Gastrocnemius medialis (tissue), 4 donors: ENCODE measurements around the gene DSEL. TPM values are rescaled to one million over a fixed set of nuclear protein-coding genes. Genes with fewer than 3 reads are reported as not detected.

Source experiments
- ATAC-seq, 2 donors: fragments of 150-250 bp; one replicate each; pipeline ENCODE4 v1.9.1; 2016
- DNase-seq, 2 donors: peaks; one replicate each; pipeline ENCODE4 v3.0.0-alpha.2; 2019
- H3K27ac ChIP-seq, 4 donors: fragments of 200-600 bp; sonication (generic); 1 replicate in 1 of 4; 2 replicates in 3 of 4; pipeline ENCODE4 v1.5.1; 2016 to 2018; ENCODE audit warnings: mild to moderate bottlenecking in 2 of 4, moderate library complexity in 1 of 4
- H3K27me3 ChIP-seq, 3 donors: fragments of 200-600 bp; sonication (generic) in 2 of 3; 1 replicate in 1 of 3; 2 replicates in 2 of 3; pipeline versions ENCODE4 v1.5.1 to v1.6.0; 2016 to 2019; ENCODE audit warnings: mild to moderate bottlenecking in 1 of 3, moderate library complexity in 1 of 3
- H3K36me3 ChIP-seq, 2 donors: fragments of 200-600 bp; sonication (generic) in 1 of 2; one replicate each; pipeline ENCODE4 v1.5.1; 2017 to 2018
- H3K4me1 ChIP-seq, 2 donors: fragments of 200-600 bp; sonication (generic) in 1 of 2; one replicate each; pipeline ENCODE4 v1.5.1; 2016 to 2017; ENCODE audit warnings: mild to moderate bottlenecking in 2 of 2
- H3K4me3 ChIP-seq, 4 donors: fragments of 200-600 bp; sonication (generic) in 3 of 4; 1 replicate in 1 of 4; 2 replicates in 3 of 4; pipeline ENCODE4 v1.5.1; 2016 to 2019; ENCODE audit warnings: mild to moderate bottlenecking in 2 of 4
- H3K9me3 ChIP-seq, 3 donors: fragments of 200-600 bp; sonication (generic) in 2 of 3; 1 replicate in 1 of 3; 2 replicates in 2 of 3; pipeline ENCODE4 v1.5.1; 2016 to 2019
- POLR2A ChIP-seq, 2 donors: fragments of 450-650 bp; IDR thresholded peaks; one replicate each; pipeline ENCODE4 v1.6.1; 2017; ENCODE audit warnings: antibody characterized with exemption in 2 of 2, mild to moderate bottlenecking in 2 of 2, moderate library complexity in 2 of 2
- in situ Hi-C, 4 donors: fragments of 200-750 bp; cut with MboI; loops; one replicate each; pipeline versions ENCODE4 v1.15.0 to v1.8.0; 2017; ENCODE audit warnings: low sequenced_read_pairs in 4 of 4
- intact Hi-C: fragments of 100-400 bp; cut with DNase I; formaldehyde crosslinking; loops from one replicate; pipeline ENCODE4 v1.15.1; 2023; ENCODE audit warnings: low total_unique reads
- total RNA-seq, 4 donors: library from RNA; depleted of rRNA; stranded (reverse); fragments of >200 nt; gene quantifications; one replicate each; pipeline versions ENCODE4 v1.1.0 to v1.2.3, GENCODE V29; 2016
- TF ChIP-seq, protein P1 (sequence below), 5 experiments: fragments of 450-650 bp in 3 of 5; fragments of 200-600 bp in 2 of 5; sonication (generic) in 2 of 5; IDR thresholded peaks in 4 of 5; conservative IDR thresholded peaks in 1 of 5; 1 replicate in 4 of 5; 2 replicates in 1 of 5; pipeline ENCODE4 v1.5.1; 2016 to 2019; ENCODE audit warnings: antibody characterized with exemption in 5 of 5, mild to moderate bottlenecking in 3 of 5, moderate library complexity in 3 of 5

DSEL gene
- total RNA-seq, 4 donors from 2014 or later: 1.6 to 2.5 (median 2.3) TPM

DNA sequence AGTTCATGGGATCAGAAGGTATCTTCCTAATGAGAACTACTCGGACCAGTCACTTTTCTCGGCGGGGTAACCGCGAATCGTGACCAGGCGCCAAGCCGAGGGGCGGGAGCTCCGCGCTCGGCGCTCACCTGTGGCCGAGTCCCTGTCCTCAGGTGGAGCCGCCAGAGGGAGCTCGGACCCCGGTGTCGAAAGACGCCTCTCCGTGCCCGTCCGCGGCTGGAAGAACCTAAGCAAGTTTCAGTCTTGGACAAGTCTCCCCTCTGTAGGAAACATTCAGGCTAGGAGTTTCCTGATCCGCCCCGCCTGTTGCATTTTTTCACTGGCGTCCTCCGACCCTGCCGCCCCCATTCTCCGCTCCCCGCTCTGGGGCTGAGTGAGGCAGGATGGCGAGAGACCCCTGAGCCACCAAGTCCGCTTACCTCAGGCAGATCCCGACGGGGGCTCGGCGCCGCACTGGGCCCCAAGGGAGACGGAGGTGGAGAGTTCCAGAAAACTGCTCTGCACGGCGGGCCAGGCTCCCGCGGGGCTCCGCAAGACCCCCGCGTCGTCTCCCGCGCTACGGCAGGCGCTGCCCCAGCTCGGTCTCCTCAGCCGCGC lies 480 bp downstream of the DSEL start:
- no peaks in the 10 kb centered on the region for H3K36me3 ChIP-seq
- H3K4me1 ChIP-seq: peaks cover 6 to 13% of the 10 kb centered on the region in 2 donors
- peak overlapping the region; percentile 60 to 95 (median 78) for H3K4me3 ChIP-seq
- in situ Hi-C loops: no loop called here
- TF ChIP-seq POLR2A (IDR thresholded peaks at IDR 0.05): no peak
- TF ChIP-seq, protein P1, sequence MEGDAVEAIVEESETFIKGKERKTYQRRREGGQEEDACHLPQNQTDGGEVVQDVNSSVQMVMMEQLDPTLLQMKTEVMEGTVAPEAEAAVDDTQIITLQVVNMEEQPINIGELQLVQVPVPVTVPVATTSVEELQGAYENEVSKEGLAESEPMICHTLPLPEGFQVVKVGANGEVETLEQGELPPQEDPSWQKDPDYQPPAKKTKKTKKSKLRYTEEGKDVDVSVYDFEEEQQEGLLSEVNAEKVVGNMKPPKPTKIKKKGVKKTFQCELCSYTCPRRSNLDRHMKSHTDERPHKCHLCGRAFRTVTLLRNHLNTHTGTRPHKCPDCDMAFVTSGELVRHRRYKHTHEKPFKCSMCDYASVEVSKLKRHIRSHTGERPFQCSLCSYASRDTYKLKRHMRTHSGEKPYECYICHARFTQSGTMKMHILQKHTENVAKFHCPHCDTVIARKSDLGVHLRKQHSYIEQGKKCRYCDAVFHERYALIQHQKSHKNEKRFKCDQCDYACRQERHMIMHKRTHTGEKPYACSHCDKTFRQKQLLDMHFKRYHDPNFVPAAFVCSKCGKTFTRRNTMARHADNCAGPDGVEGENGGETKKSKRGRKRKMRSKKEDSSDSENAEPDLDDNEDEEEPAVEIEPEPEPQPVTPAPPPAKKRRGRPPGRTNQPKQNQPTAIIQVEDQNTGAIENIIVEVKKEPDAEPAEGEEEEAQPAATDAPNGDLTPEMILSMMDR (IDR thresholded peaks at IDR 0.05 in 4 of 5, conservative IDR thresholded peaks at IDR 0.05 in 1 of 5): peak; percentile 39 to 78 (median 68)
- H3K27me3 ChIP-seq: no peaks in the 10 kb centered on the region
- intact Hi-C loops: loop anchor here (2.0 to 10.0 kb wide), 2 partner anchors 161 to 1199 kb away; partner anchors contain the start of gene TMX3
- DNase-seq (peak; percentile 67 to 77), ATAC-seq (peak; percentile 68 to 69)
- no peaks in the 10 kb centered on the region for H3K9me3 ChIP-seq
- peak overlapping the region; percentile 71 to 85 (median 77) for H3K27ac ChIP-seq

GRCh38 chr18:67514901-67515540 lies 1.5 kb downstream of the DSEL start:
- no peak for TF ChIP-seq POLR2A (IDR thresholded peaks at IDR 0.05)
- TF ChIP-seq, protein P1 (IDR thresholded peaks at IDR 0.05 in 4 of 5, conservative IDR thresholded peaks at IDR 0.05 in 1 of 5): no peak
- no peaks in the 10 kb centered on the region for H3K36me3 ChIP-seq
- no peaks in the 10 kb centered on the region for H3K9me3 ChIP-seq
- no peaks in the 10 kb centered on the region for H3K27me3 ChIP-seq
- in situ Hi-C loops (no loop called here), intact Hi-C loops (loop anchor here (10.0 kb wide), 1 partner anchor 160 kb away; no protein-coding TSS in a partner anchor)
- peaks cover 6 to 13% of the 10 kb centered on the region in 2 donors for H3K4me1 ChIP-seq
- ATAC-seq (no peak), DNase-seq (no peak)
- H3K27ac ChIP-seq: no peak overlapping the region
- peak overlapping the region in 3 of 4 donors; percentile 76 to 95 (median 80) for H3K4me3 ChIP-seq

DNA sequence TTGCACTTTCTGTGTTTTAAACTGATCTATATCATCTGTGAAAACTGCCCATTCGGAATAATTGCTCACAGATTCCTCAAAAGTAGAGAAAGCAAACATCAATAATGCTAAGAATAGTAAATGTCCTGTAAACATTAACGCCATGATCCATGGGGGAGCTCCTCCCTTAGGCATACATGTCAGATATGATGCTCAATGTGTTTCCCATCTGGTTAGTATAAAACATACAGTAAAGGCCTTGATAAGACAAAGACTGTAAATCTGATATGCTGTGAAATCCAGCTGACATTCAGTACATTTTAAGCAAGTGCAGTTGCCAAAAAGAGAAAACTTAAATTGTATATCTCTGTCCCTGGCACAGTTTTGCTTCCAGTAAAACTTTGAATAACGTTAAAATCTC lies 2.1 kb downstream of the DSEL start:
- peaks cover 6 to 13% of the 10 kb centered on the region in 2 donors for H3K4me1 ChIP-seq
- in situ Hi-C loops: no loop called here
- intact Hi-C loops: loop anchor here (10.0 kb wide), 1 partner anchor 160 kb away; no protein-coding TSS in a partner anchor
- H3K9me3 ChIP-seq: no peaks in the 10 kb centered on the region
- no peak for DNase-seq
- no peak overlapping the region for H3K27ac ChIP-seq
- H3K4me3 ChIP-seq: no peak overlapping the region
- H3K36me3 ChIP-seq: no peaks in the 10 kb centered on the region
- TF ChIP-seq, protein P1 (IDR thresholded peaks at IDR 0.05 in 4 of 5, conservative IDR thresholded peaks at IDR 0.05 in 1 of 5): no peak
- TF ChIP-seq POLR2A (IDR thresholded peaks at IDR 0.05): no peak
- no peak for ATAC-seq
- no peaks in the 10 kb centered on the region for H3K27me3 ChIP-seq

DNA sequence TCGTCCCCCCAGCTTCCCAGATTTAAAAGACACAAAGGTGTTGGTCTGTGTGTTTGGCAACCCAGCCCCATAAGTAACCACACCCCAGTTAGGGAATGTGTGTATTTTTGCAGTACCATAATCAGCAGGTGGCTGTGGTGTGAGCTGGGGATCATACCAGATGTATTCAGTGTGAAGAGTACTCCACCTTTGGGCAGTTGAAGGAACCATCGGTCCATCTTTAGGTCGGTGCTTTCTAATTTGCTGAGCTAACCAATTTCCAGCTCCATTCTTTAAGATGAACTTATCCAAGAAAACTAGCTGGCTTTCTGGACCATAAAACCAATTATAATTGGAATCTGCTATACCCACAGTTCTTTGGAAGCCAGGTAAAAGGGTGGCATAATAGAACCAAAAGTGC lies 3.2 kb downstream of the DSEL start:
- Histone ChIP-seq H3K4me3 (no peak overlapping the region), H3K27ac (no peak overlapping the region), H3K4me1 (peaks cover 6 to 13% of the 10 kb centered on the region in 2 donors), H3K36me3 (no peaks in the 10 kb centered on the region), H3K27me3 (no peaks in the 10 kb centered on the region), H3K9me3 (no peaks in the 10 kb centered on the region)
- in situ Hi-C loops (no loop called here), intact Hi-C loops (loop anchor here (10.0 kb wide), 1 partner anchor 158 kb away; no protein-coding TSS in a partner anchor)
- ATAC-seq (no peak), DNase-seq (no peak)
- TF ChIP-seq, protein P1 (IDR thresholded peaks at IDR 0.05 in 4 of 5, conservative IDR thresholded peaks at IDR 0.05 in 1 of 5): no peak
- TF ChIP-seq POLR2A (IDR thresholded peaks at IDR 0.05): no peak
